Panc1 (cell line): ENCODE data around the gene SEBOX.

Experiments used
- POLR2AphosphoS5 ChIP-seq: IDR thresholded peaks from 2 replicates; pipeline ENCODE4 v1.6.1; 2012; ENCODE audit warnings: mild to moderate bottlenecking, low read depth, low read length, moderate library complexity
- SIN3A ChIP-seq: IDR thresholded peaks from 2 replicates; pipeline ENCODE4 v1.6.1; 2012; ENCODE audit warnings: low read depth, mild to moderate bottlenecking, low read length, moderate library complexity, borderline replicate concordance; ENCODE audit not compliant: insufficient read depth
- TCF7L2 ChIP-seq: IDR thresholded peaks from 2 replicates; pipeline ENCODE4 v1.6.1; 2011; ENCODE audit warnings: mild to moderate bottlenecking, low read depth, low read length, inconsistent platforms
- TF ChIP-seq, protein P1 (sequence below): fragments of 450-650 bp; IDR thresholded peaks from 2 replicates; pipeline ENCODE4 v1.5.1; 2017; ENCODE audit warnings: mild to moderate bottlenecking
- TF ChIP-seq, protein P2 (sequence below), 2 experiments: IDR thresholded peaks; 2 replicates each; pipeline ENCODE4 v1.6.1; 2011 to 2012; ENCODE audit warnings: low read depth in 2 of 2, control low read depth in 1 of 2, low read length in 1 of 2, mild to moderate bottlenecking in 1 of 2, moderate library complexity in 1 of 2; ENCODE audit not compliant: insufficient read depth in 1 of 2

DNA sequence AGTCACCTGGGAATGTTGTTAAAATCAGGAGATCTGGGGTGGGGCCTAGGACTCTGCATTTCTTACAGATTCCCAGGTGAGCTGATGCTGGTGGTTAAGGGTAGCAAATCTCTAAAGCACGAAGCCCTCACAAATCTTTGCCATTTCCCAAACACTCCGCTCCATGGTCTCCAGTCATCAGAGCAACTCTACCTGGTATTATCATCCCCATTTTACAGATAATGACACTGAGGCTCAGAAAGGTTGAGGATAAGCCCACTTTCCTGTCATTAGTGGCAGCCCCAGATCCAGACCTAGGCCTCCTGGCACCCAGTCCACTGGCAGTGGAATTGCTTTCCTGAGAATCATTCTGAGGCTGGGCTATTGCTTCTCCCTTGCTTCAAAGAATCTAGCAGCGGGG, 32.3 kb upstream of the SEBOX start:
- TF ChIP-seq, protein P1, sequence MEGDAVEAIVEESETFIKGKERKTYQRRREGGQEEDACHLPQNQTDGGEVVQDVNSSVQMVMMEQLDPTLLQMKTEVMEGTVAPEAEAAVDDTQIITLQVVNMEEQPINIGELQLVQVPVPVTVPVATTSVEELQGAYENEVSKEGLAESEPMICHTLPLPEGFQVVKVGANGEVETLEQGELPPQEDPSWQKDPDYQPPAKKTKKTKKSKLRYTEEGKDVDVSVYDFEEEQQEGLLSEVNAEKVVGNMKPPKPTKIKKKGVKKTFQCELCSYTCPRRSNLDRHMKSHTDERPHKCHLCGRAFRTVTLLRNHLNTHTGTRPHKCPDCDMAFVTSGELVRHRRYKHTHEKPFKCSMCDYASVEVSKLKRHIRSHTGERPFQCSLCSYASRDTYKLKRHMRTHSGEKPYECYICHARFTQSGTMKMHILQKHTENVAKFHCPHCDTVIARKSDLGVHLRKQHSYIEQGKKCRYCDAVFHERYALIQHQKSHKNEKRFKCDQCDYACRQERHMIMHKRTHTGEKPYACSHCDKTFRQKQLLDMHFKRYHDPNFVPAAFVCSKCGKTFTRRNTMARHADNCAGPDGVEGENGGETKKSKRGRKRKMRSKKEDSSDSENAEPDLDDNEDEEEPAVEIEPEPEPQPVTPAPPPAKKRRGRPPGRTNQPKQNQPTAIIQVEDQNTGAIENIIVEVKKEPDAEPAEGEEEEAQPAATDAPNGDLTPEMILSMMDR = no peak
- TF ChIP-seq, protein P2, sequence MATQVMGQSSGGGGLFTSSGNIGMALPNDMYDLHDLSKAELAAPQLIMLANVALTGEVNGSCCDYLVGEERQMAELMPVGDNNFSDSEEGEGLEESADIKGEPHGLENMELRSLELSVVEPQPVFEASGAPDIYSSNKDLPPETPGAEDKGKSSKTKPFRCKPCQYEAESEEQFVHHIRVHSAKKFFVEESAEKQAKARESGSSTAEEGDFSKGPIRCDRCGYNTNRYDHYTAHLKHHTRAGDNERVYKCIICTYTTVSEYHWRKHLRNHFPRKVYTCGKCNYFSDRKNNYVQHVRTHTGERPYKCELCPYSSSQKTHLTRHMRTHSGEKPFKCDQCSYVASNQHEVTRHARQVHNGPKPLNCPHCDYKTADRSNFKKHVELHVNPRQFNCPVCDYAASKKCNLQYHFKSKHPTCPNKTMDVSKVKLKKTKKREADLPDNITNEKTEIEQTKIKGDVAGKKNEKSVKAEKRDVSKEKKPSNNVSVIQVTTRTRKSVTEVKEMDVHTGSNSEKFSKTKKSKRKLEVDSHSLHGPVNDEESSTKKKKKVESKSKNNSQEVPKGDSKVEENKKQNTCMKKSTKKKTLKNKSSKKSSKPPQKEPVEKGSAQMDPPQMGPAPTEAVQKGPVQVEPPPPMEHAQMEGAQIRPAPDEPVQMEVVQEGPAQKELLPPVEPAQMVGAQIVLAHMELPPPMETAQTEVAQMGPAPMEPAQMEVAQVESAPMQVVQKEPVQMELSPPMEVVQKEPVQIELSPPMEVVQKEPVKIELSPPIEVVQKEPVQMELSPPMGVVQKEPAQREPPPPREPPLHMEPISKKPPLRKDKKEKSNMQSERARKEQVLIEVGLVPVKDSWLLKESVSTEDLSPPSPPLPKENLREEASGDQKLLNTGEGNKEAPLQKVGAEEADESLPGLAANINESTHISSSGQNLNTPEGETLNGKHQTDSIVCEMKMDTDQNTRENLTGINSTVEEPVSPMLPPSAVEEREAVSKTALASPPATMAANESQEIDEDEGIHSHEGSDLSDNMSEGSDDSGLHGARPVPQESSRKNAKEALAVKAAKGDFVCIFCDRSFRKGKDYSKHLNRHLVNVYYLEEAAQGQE (IDR thresholded peaks at IDR 0.05; ENCODE audit: insufficient read depth in 1 of 2, low read depth in 2 of 2, low read length in 1 of 2) = no peak
- TF ChIP-seq POLR2AphosphoS5 (peak; percentile 8; the same call in 1 of the 2 replicates), TCF7L2 (no peak), SIN3A (no peak)
